ENCODE data around the gene THPO.
"Not testable (repeated sequence)": the region's sequence is repeated elsewhere in the genome, so short reads cannot be mapped to it uniquely, and the experiment has no call there.

Gene THPO

GRCh38 chr3:184347321-184348056 lies 30.5 kb downstream of the THPO start:
- DNase-seq: no peak

GRCh38 chr3:184346480-184347190 lies 31.4 kb downstream of the THPO start:
- no peak for DNase-seq

- peak; percentile 92 for DNase-seq
Measured at GRCh38 chr3:184345317-184346144, 32.5 kb downstream of the THPO start.

GRCh38 chr3:184344579-184345316 lies 33.3 kb downstream of the THPO start:
- DNase-seq: peak; percentile 20

- DNase-seq: no peak
Measured at GRCh38 chr3:184343200-184343876, 34.7 kb downstream of the THPO start.

- DNase-seq: no peak
Measured at GRCh38 chr3:184341925-184342324, 36.1 kb downstream of the THPO start.

- not testable (repeated sequence) for DNase-seq
Measured at GRCh38 chr3:184339451-184340135, 38.4 kb downstream of the THPO start.

GRCh38 chr3:184339001-184339400 lies 39.0 kb downstream of the THPO start:
- no peak for DNase-seq

- peak; percentile 78 for DNase-seq
Measured at GRCh38 chr3:184338511-184338945, 39.5 kb downstream of the THPO start.

- DNase-seq: no peak
Measured at GRCh38 chr3:184337981-184338380, 40.0 kb downstream of the THPO start.

GRCh38 chr3:184337399-184337714 lies 40.6 kb downstream of the THPO start, which contains the start of gene FAM131A:
TSS of gene FAM131A (plus strand) at chr3:184337600. CDS start at chr3:184337631, 31 bp downstream.
- peak; percentile 74 for DNase-seq

- peak; percentile 68 for DNase-seq
Measured at GRCh38 chr3:184336547-184337398, 41.2 kb downstream of the THPO start.

GRCh38 chr3:184335661-184336546 lies 42.1 kb downstream of the THPO start:
- peak; percentile 91 for DNase-seq

- DNase-seq: no peak
Measured at GRCh38 chr3:184335291-184335660, 42.7 kb downstream of the THPO start.

- DNase-seq: no peak
Measured at GRCh38 chr3:184334470-184335158, 43.4 kb downstream of the THPO start.

GRCh38 chr3:184333700-184334099 lies 44.3 kb downstream of the THPO start:
- no peak for DNase-seq

GRCh38 chr3:184333190-184333589 lies 44.8 kb downstream of the THPO start:
- DNase-seq: no peak

GRCh38 chr3:184332370-184333090 lies 45.5 kb downstream of the THPO start:
- no peak for DNase-seq
